ENCODE results near the gene ETS2. TPM values are rescaled to one million over a fixed set of nuclear protein-coding genes. Genes with fewer than 3 reads are reported as not detected.

The ETS2 gene
- total RNA-seq, 1 donor from 2014 or later: 43.9 TPM

GRCh38 chr21:38802050-38803026, 3.4 kb upstream of the ETS2 start:
- DNase-seq (ENCODE audit: low spot score, unreplicated experiment): no peak
- no peaks in the 10 kb centered on the region for H3K27me3 Mint-ChIP-seq
- H3K4me3 Mint-ChIP-seq (ENCODE audit: low read depth): no peak overlapping the region
- H3K9me3 Mint-ChIP-seq (ENCODE audit: low read depth): peaks cover 2% of the 10 kb centered on the region
- H3K27ac Mint-ChIP-seq: peak overlapping the region; percentile 13
- TF ChIP-seq CTCF (IDR thresholded peaks at IDR 0.05; ENCODE audit: unreplicated experiment): no peak
- H3K4me1 Mint-ChIP-seq (ENCODE audit: low read depth): peaks cover 42% of the 10 kb centered on the region
- no peaks in the 10 kb centered on the region for H3K36me3 Mint-ChIP-seq (ENCODE audit: insufficient read depth)

- Mint-ChIP-seq H3K27ac (peak overlapping the region; percentile 13), H3K27me3 (no peaks in the 10 kb centered on the region), H3K4me3 (ENCODE audit: low read depth) (peak overlapping the region; percentile 5)
These were observed 2.6 kb upstream of the ETS2 start for GRCh38 chr21:38803075-38803660.

DNA sequence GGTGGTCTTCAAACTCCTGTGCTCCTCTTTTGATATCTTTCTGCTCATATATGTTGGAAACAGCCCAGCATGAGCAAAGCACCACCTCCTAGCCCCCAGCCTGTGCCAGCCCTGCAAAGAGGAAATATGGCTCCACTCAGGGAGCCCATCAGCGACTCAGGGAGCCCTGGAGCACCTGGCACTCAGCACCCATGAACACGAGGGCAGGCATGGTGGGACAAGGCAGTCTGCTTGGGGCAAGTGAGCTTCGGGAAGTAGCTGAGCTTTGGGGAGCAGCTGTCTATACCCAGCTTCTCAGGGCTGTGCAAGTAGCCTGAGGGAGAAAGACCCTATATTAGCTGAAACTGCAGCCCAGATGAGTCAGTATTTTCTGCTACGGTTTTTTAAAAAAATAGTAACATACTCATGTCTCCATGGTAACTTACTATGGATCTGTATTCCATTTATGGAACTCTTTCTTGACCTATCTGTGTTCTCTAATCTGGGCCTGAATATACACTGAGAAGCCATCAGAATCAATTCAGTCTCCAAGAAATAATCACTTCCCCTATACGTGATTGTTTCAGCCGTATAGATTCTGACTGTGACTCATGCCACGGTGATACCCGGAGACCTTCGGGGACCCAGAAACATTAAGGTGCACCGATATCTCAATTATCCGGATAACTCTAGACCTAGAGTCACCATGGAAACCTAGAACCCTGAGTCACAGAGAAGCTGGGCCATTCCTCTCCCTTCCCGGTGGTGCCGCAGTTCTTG, 1.5 kb upstream of the ETS2 start:
- peaks cover 47% of the 10 kb centered on the region for H3K4me1 Mint-ChIP-seq (ENCODE audit: low read depth)
- peak overlapping the region; percentile 76 for H3K4me3 Mint-ChIP-seq (ENCODE audit: low read depth)
- H3K36me3 Mint-ChIP-seq (ENCODE audit: insufficient read depth): no peaks in the 10 kb centered on the region
- TF ChIP-seq CTCF (IDR thresholded peaks at IDR 0.05; ENCODE audit: unreplicated experiment): no peak
- no peaks in the 10 kb centered on the region for H3K27me3 Mint-ChIP-seq
- no peak for DNase-seq (ENCODE audit: low spot score, unreplicated experiment)
- H3K9me3 Mint-ChIP-seq (ENCODE audit: low read depth): peaks cover 2% of the 10 kb centered on the region
- peak overlapping the region; percentile 80 for H3K27ac Mint-ChIP-seq

More at GRCh38 chr21:38803075-38803660, 2.6 kb upstream of the ETS2 start:
- TF ChIP-seq CTCF (IDR thresholded peaks at IDR 0.05; ENCODE audit: unreplicated experiment): no peak
- DNase-seq (ENCODE audit: low spot score, unreplicated experiment): no peak
- no peaks in the 10 kb centered on the region for H3K36me3 Mint-ChIP-seq (ENCODE audit: insufficient read depth)
- peaks cover 43% of the 10 kb centered on the region for H3K4me1 Mint-ChIP-seq (ENCODE audit: low read depth)
- peaks cover 2% of the 10 kb centered on the region for H3K9me3 Mint-ChIP-seq (ENCODE audit: low read depth)

DNA sequence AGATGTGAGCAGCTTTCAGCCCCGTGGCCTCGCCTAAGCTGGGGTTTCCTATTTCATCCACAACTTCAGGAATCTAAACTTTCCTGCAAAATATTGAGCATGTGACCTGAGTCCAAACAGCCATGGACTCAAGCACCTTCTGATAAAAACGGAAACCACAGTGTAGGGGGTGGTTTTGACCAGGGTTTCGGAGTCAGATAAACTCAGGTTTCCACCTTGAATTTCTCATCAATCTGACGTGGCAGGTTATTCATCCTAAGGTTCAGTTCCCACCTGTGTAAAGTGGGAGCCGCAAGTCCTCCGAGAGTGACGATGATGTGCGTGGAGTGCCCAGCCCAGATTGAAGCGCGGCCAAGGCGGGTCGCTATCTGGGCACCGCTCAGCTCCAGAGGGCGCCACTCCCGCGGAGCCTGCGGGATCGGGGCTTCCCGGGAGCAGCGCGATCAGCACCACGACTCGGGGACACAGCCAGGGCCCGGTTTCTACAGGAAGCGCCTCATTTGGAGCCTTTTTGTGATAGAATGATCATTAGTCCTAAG, 871 bp upstream of the ETS2 start:
- H3K27ac Mint-ChIP-seq: peak overlapping the region; percentile 81
- peaks cover 1% of the 10 kb centered on the region for H3K36me3 Mint-ChIP-seq (ENCODE audit: insufficient read depth)
- peak overlapping the region; percentile 76 for H3K4me3 Mint-ChIP-seq (ENCODE audit: low read depth)
- TF ChIP-seq CTCF (IDR thresholded peaks at IDR 0.05; ENCODE audit: unreplicated experiment): peak; percentile 50
- H3K4me1 Mint-ChIP-seq (ENCODE audit: low read depth): peaks cover 49% of the 10 kb centered on the region
- peak; percentile 43 for DNase-seq (ENCODE audit: low spot score, unreplicated experiment)
- H3K27me3 Mint-ChIP-seq: no peaks in the 10 kb centered on the region
- H3K9me3 Mint-ChIP-seq (ENCODE audit: low read depth): peaks cover 2% of the 10 kb centered on the region

Measured in progenitor cell of endocrine pancreas (in vitro differentiated cells).